Activated T-cell treated with anti-CD3 and anti-CD28 coated beads, Interleukin-2, amount 50 U/mL, for 4 hours (primary cell): ENCODE measurements around the gene NANOS2. TPM values are rescaled to one million over a fixed set of nuclear protein-coding genes. Genes with fewer than 3 reads are reported as not detected.
"Not testable (repeated sequence)": the region's sequence is repeated elsewhere in the genome, so short reads cannot be mapped to it uniquely, and the experiment has no call there.

Experiments used
- ATAC-seq, 2 donors: fragments of 200-7000 bp; cut with Tn5 transposase; one replicate each; pipeline ENCODE4 v1.10.0; 2021
- DNase-seq: peaks from one replicate; pipeline ENCODE4 v3.0.0-alpha.2; 2020
- H3K27me3 Mint-ChIP-seq: one replicate; pipeline ENCODE4 v1.8.0; 2021; ENCODE audit warnings: low read depth, mixed read lengths
- H3K36me3 Mint-ChIP-seq: one replicate; pipeline ENCODE4 v1.8.0; 2022; ENCODE audit warnings: mixed read lengths; ENCODE audit not compliant: insufficient read depth
- H3K4me1 Mint-ChIP-seq: one replicate; pipeline ENCODE4 v1.8.0; 2021; ENCODE audit warnings: low read depth, mixed read lengths
- H3K4me3 Mint-ChIP-seq: one replicate; pipeline ENCODE4 v1.8.0; 2021; ENCODE audit warnings: mild to moderate bottlenecking, moderate library complexity, mixed read lengths
- H3K9me3 Mint-ChIP-seq: one replicate; pipeline ENCODE4 v1.8.0; 2021; ENCODE audit warnings: mixed read lengths
- total RNA-seq, 3 donors: library from RNA; stranded (reverse); gene quantifications; one replicate each; pipeline ENCODE4 v1.2.1, GENCODE V29; 2021

The NANOS2 gene
- total RNA-seq, 3 donors from 2014 or later, result not detected

DNA sequence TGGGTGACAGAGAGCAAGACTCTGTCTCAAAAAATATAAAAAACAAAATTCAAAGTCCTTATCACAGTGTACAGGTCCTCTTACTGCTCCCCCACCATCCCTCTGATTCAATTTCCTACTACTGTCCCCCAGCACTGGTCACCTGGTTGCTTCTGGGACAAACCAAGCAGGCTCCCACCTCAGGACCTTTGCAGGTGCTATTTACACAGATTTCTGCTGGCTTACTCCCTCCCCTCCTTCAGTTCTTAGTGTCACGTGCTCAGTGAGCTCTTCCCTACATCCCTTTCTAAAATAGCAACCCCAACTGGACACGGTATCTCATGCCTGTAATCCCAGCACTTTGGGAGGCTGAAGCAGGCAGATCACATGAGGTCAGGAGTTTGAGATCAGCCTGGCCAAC is 34.6 kb downstream of the NANOS2 start:
- ATAC-seq (no peak), DNase-seq (no peak)
- peak overlapping the region; percentile 24 for H3K4me3 Mint-ChIP-seq
- H3K27me3 Mint-ChIP-seq, result peaks cover 23% of the 10 kb centered on the region
- H3K4me1 Mint-ChIP-seq, result peaks cover 33% of the 10 kb centered on the region
- no peaks in the 10 kb centered on the region for H3K9me3 Mint-ChIP-seq
- H3K36me3 Mint-ChIP-seq, result peaks cover 2% of the 10 kb centered on the region

DNA sequence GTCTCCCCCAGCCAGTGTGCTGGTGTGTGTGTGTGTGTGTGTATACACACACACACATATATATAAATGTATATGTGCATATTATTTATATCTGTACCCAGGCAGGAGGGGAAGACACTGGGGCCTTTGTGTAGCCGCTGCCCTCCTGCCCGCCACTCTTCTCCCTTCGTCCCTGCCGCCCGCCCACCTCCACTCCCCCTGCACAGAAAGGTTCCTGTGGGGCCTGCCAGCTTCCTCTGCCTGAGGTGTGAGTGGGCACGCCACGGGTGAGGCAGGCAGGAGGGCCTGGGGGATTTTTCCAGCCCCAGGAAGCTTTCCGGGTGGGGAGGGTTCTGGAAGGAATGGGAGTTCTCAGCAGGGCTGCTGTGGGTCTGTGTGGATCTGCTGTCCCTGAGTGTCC is 35.5 kb downstream of the NANOS2 start:
- H3K27me3 Mint-ChIP-seq, result peaks cover 25% of the 10 kb centered on the region
- H3K9me3 Mint-ChIP-seq, result no peaks in the 10 kb centered on the region
- DNase-seq, result no peak
- H3K4me1 Mint-ChIP-seq, result peaks cover 30% of the 10 kb centered on the region
- no peak for ATAC-seq
- peaks cover 2% of the 10 kb centered on the region for H3K36me3 Mint-ChIP-seq
- H3K4me3 Mint-ChIP-seq, result no peak overlapping the region

DNA sequence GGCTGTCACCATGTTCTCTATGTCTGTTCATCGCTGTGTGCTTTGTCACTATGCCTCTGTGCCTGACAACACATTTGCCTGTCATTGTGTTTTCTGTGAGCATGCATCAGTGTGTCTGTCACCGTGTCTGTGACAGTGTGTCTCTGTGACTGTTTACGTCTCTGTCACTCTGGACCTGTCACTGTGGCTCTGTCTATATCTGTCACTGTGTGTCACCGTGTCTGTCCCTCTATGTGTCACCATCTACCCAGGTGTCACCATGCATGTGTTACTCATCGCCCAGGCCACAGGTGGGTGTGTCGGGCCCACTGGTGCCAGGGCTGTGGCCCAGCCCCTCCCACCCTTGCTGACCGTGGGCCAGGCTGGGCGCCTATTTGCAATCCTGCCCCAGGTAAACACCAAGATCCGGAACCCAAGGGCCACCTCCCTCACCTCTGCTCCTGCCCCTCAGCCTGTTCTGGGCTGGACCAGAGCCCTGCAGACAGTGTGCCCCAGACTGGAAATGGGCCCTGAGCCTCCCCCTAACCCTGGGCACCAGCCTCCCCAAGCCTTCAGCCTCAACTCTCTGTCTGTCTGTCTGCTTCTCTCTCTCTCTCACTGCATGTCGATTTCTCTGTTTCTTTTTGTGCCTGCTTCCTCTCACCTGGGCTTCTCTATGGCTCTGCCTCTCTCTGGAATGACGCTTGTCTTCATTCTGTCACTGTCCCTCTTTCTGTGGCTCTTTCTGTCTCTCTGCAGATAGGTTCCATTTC is 36.4 kb downstream of the NANOS2 start:
- H3K9me3 Mint-ChIP-seq, result no peaks in the 10 kb centered on the region
- peaks cover under 1% of the 10 kb centered on the region for H3K36me3 Mint-ChIP-seq
- H3K27me3 Mint-ChIP-seq, result peaks cover 25% of the 10 kb centered on the region
- H3K4me1 Mint-ChIP-seq, result peaks cover 23% of the 10 kb centered on the region
- no peak overlapping the region for H3K4me3 Mint-ChIP-seq
- no peak for DNase-seq
- ATAC-seq, result peak; percentile 74 to 76

DNA sequence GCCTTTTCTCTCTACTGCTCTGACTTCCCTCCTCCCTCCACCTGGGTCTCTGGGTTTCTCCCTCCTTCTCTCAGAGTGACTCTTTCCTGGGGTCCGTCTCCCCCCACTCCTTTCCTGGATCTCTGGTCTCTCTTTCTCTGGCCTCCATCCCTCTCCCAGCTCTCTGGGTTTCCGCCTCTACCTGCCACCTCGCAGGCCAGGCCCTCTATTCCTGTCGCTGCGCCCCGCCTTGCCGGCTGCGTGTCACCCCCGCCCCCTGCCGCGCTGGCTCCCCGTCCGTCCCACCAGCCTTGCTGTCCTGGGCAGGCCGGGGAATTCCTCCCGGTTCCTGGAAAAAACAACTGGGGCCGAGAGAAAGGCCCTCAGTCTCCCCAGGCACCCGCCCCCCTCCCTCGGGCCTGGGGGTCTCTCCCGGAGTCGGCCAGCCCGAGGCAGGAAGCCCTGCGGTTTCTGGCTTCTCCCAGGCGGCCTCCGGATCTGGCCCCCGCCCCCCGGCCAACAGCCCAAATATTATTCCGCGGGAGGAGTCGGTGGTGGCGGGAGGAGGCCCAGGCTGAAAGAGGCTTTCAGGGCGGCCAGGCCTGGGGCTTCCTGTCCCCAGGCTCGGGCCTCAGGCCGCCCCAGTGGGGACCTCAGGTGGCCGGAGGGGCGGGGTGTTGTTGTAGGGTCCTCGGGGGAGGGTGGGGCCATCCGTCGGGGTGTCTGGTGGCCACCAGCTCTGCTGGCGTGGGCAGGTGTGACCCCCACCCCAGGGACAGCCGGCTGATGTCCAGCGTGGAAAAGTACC is 38.0 kb downstream of the NANOS2 start:
- ATAC-seq, result peak; percentile 26 to 35
- Mint-ChIP-seq H3K4me1 (peaks cover 15% of the 10 kb centered on the region), H3K27me3 (peaks cover 25% of the 10 kb centered on the region), H3K9me3 (no peaks in the 10 kb centered on the region), H3K4me3 (peak overlapping the region; percentile 71), H3K36me3 (no peaks in the 10 kb centered on the region)
- DNase-seq, result no peak

DNA sequence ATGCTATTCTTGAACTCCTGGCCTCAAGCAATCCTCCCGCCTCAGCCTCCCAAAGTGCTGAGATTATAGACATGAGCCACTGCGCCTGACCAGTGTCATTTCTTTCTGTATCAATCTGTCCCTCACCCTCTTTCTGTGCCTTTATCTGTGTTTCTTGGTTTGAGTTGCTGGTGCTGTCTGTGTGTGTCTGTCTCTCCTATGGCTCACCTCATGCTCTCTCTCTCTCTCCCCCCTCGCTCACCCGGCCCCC is 38.5 kb downstream of the NANOS2 start:
- Mint-ChIP-seq H3K9me3 (no peaks in the 10 kb centered on the region), H3K4me3 (peak overlapping the region; percentile 71), H3K36me3 (no peaks in the 10 kb centered on the region), H3K27me3 (peaks cover 25% of the 10 kb centered on the region), H3K4me1 (peaks cover 13% of the 10 kb centered on the region)
- DNase-seq (no peak), ATAC-seq (peak; percentile 70 to 79)

DNA sequence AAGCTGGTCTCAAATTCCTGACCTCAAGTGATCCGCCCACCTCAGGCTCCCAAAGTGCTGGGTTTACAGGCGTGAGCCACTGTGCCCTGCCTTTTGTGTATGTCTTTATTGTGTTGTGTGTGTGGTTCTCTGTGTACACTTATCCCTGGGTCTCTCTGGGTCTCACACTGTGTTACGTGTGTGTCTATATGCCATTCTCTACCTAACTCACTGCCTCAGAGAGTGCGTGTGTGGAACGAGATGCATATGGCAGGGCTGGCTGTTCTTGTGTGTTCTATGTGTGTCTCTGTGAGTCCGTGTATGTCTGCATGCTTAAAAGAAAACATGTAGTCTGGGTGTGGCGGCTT is 40.0 kb downstream of the NANOS2 start:
- no peak for ATAC-seq
- DNase-seq, result no peak
- H3K4me3 Mint-ChIP-seq, result no peak overlapping the region
- H3K27me3 Mint-ChIP-seq, result peaks cover 22% of the 10 kb centered on the region
- H3K4me1 Mint-ChIP-seq, result peaks cover 13% of the 10 kb centered on the region
- no peaks in the 10 kb centered on the region for H3K9me3 Mint-ChIP-seq
- no peaks in the 10 kb centered on the region for H3K36me3 Mint-ChIP-seq

DNA sequence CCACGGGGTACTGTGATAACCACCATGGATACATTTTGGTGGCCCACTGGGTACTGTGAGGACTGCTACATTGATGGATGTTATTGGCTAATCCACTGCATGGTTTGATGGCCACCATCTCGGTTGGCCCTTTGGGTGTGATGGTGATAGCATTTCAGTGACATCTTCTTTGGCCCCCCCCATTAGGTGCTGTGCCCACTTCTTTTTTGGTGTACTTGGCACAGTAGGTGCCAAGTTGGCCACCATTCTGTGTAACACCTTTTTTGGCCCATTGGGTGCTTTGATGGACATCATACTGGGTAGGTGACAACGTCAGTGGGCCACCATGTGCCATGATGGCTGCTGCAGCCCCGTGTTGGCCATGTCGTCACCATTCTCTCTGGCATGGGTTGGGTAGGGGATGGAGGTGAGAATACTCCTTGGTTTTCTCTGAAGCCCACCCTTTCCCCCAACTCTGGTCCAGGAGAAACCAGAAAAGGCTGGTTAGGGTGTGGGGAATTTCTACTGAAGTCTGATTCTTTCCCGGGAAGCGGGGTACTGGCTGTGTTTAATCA is 41.3 kb downstream of the NANOS2 start:
- no peaks in the 10 kb centered on the region for H3K9me3 Mint-ChIP-seq
- H3K4me3 Mint-ChIP-seq, result no peak overlapping the region
- DNase-seq (no peak), ATAC-seq (no peak)
- H3K4me1 Mint-ChIP-seq, result peaks cover 13% of the 10 kb centered on the region
- no peaks in the 10 kb centered on the region for H3K36me3 Mint-ChIP-seq
- H3K27me3 Mint-ChIP-seq, result peaks cover 17% of the 10 kb centered on the region

DNA sequence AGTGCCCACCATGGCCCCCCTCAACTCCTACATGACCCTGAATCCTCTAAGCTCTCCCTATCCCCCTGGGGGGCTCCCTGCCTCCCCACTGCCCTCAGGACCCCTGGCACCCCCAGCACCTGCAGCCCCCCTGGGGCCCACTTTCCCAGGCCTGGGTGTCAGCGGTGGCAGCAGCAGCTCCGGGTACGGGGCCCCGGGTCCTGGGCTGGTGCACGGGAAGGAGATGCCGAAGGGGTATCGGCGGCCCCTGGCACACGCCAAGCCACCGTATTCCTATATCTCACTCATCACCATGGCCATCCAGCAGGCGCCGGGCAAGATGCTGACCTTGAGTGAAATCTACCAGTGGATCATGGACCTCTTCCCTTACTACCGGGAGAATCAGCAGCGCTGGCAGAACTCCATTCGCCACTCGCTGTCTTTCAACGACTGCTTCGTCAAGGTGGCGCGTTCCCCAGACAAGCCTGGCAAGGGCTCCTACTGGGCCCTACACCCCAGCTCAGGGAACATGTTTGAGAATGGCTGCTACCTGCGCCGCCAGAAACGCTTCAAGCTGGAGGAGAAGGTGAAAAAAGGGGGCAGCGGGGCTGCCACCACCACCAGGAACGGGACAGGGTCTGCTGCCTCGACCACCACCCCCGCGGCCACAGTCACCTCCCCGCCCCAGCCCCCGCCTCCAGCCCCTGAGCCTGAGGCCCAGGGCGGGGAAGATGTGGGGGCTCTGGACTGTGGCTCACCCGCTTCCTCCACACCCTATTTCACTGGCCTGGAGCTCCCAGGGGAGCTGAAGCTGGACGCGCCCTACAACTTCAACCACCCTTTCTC is 42.3 kb downstream of the NANOS2 start:
- H3K27me3 Mint-ChIP-seq, result peaks cover 12% of the 10 kb centered on the region
- DNase-seq (no peak), ATAC-seq (no peak)
- no peaks in the 10 kb centered on the region for H3K9me3 Mint-ChIP-seq
- H3K36me3 Mint-ChIP-seq, result no peaks in the 10 kb centered on the region
- H3K4me3 Mint-ChIP-seq, result no peak overlapping the region
- H3K4me1 Mint-ChIP-seq, result peaks cover 8% of the 10 kb centered on the region

DNA sequence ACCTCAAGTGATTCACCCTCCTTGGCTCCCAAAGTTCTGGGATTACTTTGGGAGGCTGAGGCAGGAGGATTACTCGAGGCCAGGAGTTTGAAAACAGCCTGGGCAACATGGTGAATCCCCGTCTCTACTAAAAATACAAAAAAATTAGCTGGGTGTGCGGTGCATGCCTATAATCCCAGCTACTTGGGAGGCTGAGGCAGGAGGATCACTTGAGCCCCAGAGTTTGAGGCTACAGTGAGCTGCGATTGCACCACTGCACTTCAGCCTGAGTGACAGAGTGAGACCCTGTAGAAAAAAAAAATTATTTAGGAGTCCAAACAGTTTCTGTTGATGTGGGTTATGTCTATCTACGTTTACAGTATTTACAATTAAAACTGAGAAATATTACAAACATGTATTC is 43.8 kb downstream of the NANOS2 start:
- DNase-seq, result no peak
- ATAC-seq, result no peak
- Mint-ChIP-seq H3K9me3 (no peaks in the 10 kb centered on the region), H3K4me1 (no peaks in the 10 kb centered on the region), H3K36me3 (no peaks in the 10 kb centered on the region), H3K4me3 (no peak overlapping the region), H3K27me3 (peaks cover 4% of the 10 kb centered on the region)

DNA sequence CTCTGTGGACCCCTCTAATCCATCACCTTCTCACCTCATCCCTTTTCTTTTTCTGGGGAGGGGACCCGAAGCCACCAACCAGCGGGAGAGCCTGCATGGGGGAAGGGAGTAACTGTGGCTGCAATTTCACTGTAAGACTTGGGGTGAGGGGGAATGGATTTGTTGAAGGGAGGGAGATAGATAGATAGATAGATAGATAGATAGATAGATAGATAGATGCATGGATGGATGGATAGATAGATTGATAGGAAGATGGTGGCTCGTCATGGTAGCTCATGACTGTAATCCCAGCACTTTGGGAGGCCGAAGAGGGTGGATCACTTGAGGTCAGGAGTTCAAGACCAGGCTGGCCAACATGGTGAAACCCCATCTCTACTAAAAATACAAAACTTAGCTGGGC is 47.3 kb downstream of the NANOS2 start:
- ATAC-seq, result not testable (repeated sequence)
- H3K27me3 Mint-ChIP-seq, result peaks cover 17% of the 10 kb centered on the region
- peaks cover 15% of the 10 kb centered on the region for H3K4me1 Mint-ChIP-seq

DNA sequence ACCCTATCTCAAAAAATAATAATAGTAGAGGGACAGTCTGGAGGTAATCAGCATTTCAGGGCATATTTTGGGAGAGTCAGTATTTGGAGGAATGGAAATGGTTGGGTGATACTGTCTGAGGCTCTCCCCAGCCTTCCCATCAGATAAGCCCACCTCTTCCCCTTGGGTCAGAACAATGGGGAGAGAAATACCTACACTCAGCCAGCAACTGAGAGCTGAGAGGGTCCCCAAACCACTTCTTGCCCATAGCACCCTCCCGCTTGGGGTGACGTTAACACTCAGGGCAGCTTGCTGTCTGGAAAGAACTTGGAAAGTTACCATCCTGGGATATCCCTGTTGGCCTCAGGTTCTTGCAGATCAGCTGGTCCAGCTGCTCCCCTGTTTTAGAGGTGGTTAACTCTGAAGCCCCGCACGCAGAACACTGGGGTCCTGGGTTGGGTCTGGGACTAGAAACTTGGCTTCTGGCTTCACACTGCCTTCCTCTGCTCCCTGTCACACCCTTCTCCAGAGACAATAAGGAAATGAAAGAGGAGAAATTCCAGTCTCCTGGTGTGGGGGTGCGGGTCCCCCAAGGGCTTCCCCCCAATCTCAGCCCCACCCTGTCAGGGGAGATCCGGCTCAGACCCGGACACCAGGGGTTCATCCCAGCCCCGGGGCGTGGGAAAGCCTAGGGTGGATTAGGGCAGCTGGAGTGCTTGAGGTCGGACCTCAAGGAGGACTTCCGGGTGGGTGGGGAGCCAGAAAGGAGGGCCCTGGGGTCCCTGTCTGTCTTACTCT is 48.0 kb downstream of the NANOS2 start:
- H3K9me3 Mint-ChIP-seq, result no peaks in the 10 kb centered on the region
- peaks cover 17% of the 10 kb centered on the region for H3K27me3 Mint-ChIP-seq
- no peak overlapping the region for H3K4me3 Mint-ChIP-seq
- peaks cover 21% of the 10 kb centered on the region for H3K4me1 Mint-ChIP-seq
- H3K36me3 Mint-ChIP-seq, result no peaks in the 10 kb centered on the region
- ATAC-seq (no peak), DNase-seq (no peak)

More for the DNA sequence above, 47.3 kb downstream of the NANOS2 start:
- DNase-seq, H3K9me3 Mint-ChIP-seq, H3K36me3 Mint-ChIP-seq, H3K4me3 Mint-ChIP-seq: not testable (repeated sequence)

DNA sequence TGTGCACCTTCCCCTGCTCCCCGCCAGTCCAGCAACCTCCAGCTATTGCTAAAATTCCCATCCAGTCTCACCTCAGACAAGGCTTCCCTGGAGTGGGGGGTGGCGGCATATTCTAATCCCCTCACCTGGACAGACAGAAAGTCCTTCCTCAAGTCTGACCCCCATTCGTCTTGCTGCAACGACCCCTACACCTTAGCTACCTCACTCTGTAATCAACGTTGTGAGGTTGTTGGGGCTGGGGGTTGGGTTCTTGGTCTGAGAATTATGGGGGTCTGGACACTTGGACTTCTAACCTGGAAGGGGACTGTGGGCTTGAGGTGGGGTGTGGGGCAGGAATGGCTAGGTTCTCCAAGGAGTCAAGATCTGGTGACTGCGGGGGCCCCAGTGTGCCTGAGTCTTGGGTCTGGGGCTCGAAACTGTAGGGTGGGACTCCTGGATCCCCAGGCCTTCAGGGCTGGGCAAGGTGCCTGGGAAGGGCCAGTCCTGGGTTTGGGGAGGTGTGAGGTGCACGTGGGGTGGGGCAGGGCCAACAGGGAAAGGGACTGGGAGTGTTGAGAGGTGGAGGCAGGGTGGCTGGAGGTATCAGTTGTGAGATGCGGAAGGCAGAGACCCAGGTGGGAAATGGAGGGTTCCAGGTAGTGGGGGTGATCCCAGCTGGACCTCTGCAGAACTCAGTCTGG is 49.2 kb downstream of the NANOS2 start:
- Mint-ChIP-seq H3K27me3 (peaks cover 17% of the 10 kb centered on the region), H3K4me1 (peaks cover 24% of the 10 kb centered on the region), H3K36me3 (no peaks in the 10 kb centered on the region), H3K4me3 (no peak overlapping the region), H3K9me3 (no peaks in the 10 kb centered on the region)
- DNase-seq (no peak), ATAC-seq (no peak)

DNA sequence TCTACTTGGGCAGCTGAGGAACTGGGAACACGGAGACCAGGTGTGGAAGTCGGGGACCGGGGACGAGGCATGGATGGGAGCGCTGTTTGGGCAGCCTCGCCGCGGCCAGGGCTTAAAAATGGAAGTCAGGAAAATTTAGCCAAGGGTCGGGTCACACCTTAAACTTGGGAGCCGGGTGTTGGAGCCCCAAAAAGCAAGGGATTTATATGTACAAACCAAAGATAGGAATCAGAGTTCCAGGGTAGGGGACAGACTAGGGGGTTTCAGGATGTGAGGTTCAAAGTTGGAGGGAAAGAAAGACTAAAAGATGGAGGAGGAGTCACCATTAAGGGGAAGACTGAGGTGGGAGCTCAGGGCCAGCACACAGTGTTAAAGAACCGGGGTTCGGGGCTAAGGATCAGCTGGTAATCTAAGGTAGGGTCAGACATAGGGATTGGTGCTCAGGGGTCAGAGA is 49.9 kb downstream of the NANOS2 start:
- no peak for DNase-seq

More for the DNA sequence above, 49.9 kb downstream of the NANOS2 start:
- no peak for ATAC-seq
- Mint-ChIP-seq H3K36me3 (no peaks in the 10 kb centered on the region), H3K4me3 (peak overlapping the region; percentile 65), H3K4me1 (peaks cover 25% of the 10 kb centered on the region), H3K9me3 (no peaks in the 10 kb centered on the region), H3K27me3 (peaks cover 17% of the 10 kb centered on the region)
